Stimulated activated CD4-positive, alpha-beta T cell treated with anti-CD3 and anti-CD28 coated beads, TNF-alpha, amount 100 ng/mL, for 48 hours (primary cell): ENCODE measurements around the gene GHRL.

Experiments
- DNase-seq, 3 donors: peaks; one replicate each; pipeline ENCODE4 v3.0.0-alpha.2; 2020; ENCODE audit warnings: low read depth in 3 of 3

GHRL gene

DNA sequence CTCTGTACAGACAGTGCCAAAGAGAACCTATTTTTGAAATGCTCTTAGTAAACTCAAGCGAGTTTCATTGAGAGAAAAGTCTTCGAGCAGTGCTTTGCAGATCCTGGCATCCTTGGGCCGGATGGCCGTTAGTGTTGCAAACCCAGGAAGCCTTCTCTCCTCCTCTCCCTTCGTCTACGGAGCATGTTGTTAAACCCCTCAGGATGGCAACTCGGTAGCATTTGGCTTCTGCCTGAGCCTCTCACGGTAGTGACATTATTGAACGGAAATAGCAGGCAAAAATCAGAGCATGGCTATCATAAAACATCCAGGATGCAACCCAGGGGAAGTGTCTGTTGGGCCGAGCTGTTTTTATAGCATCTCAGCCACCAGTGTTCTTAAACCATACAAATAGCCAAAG lies 34.8 kb upstream of the GHRL start:
- no peak for DNase-seq

DNA sequence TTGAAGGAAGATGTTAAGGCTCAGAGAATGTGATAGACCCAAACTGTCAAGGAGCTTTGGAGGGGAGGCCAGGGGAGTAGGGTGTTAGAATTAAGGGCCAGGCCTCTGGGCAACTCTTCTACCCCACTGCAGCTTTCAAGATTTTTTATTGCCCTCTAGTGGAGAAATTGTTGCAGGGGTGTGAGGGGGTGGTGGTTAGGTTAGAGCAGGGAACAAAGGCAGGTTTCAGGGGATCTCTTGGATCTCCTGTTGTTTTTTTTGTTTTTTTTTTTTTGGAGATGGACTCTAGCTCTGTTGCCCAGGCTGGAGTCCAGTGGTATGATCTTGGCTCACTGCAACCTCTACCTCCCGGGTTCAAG lies 29.6 kb upstream of the GHRL start:
- no peak for DNase-seq

DNA sequence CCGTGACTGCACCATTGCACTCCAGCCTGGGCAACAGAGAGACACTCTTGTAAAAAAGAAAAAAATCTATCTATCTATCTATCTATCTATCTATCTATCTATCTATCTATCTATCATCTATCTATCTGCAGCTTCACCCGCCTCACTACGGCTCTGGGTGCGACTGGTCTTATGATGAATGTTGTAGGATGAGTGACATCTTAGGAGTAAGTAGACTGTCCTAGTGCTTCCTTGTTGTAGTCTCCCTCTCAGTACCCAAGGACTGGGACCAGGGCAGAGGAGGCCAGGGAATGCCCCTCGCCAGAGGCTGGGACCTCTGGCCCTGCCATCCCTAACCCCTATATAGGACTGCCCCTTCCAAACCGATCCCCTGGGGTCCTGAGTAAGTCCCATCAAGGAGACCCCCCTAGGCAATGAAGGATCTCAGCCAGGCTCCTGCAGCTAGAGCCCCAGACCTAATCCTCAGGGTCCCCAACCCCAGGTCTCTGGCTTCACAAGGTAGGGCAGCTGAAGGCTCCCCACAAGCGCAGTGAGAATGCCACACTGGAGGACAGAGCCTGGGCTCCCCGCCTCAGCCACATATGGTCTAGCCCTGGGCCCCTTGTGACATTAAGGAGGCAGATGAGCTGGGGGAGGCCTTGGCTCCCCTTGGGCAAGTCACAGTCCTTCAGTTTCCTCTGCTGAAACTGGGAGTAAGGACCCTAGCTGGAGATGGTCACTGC lies 29.0 kb upstream of the GHRL start:
- no peak for DNase-seq

DNA sequence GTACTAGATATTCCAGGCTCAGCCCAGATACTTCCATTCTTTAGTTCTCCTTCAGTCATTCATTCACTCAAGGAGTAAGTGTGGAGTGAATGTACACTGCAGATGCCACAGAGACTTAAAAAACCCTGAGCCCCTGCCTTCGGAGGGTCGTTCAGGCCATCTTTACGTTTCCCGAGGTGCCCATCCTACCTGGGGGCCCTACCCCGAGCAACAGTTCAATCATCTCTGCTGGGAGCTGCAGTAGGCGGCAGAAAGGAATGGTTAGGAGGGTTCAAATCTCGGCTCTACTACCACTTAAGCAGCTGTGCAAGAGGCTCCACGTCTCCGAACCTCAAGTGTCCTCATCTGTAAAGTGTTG lies 27.6 kb upstream of the GHRL start:
- no peak for DNase-seq

DNA sequence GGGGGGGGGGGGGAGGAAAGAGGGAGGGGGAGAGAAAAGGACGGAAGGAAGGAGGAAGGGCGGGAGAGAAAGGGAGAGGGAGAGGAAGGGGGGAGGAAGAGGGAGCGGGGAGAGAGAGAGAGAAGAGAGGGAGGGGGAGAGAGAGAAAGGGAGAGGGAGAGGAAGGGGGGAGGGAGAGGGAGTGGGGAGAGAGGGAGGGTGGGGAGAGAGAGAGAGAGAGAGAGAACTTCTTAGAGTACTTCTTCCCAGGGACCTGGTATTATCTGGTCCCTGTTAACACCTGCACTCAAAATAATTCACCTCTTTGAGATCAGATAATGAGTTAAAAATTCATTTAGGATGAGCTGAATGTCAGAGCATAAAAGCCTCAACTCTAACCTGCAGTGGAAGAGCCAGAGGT lies 27.1 kb upstream of the GHRL start:
- no peak for DNase-seq

DNA sequence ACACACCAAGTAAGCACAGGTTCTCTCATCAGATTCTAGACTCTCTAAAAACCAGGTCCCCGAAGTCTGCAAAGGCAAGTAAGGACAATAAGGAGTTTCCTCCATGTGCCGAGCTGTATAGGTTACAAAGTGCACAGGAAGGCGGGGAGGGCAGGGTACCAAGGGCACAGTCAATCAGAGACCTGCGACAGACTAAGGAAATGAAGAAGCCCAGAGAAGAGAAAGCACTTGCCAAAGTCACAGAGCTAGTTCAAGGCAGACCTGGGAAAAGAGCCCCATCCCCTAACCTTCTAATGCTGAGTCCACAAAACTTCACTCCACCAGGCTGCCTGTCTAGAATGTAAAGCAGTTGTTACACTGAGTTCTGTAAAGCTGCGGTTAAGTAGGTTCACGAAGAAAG lies 26.5 kb upstream of the GHRL start:
- DNase-seq = no peak

DNA sequence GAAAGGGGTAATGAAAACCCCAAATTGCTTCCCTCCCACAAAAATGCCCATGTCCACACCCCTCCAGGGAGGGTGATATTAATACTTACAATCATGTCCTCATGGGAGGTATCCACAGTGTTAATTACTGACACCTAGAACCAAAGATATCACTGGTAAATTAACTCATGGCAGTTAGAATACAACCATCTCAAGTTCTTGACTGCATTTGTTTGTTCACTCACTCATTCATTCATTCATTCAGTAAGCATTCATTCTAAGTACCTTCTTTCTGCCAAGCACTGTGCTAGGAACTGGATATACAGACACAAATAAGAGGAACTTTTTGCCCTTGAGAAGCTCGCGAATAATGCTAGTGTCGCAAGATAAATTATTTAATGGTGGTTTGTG lies 25.2 kb upstream of the GHRL start:
- DNase-seq = no peak

DNA sequence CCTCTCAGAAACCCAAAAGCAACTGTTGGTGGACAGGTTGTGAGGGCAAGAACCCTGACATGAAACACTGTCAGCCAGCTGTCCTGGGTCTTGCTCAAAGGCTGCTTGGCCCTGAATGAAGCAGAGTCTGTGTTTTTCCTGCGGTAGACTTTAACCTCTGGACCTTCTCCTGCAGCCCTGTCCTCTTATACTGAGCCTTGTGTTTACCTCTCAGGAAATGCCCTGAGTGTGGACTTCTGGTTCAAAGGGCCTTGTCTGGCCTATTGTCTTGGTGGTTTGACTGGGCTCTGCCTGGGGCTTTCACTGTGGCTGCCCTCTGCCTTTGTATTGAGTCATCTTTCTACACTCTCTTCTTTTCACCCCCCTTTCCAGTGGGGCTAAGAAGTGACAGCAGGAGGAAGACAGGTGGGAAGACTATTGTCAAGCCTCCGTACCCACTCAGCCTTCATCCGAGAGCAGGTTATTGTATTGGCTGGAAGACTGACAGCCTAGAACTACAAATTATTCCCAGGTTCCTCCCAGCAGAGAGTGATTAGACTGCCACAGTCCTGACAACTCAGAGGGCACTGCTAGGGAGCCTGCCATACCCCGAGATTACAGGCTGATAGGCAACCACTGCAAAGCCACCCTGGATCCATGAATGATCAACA lies 24.7 kb upstream of the GHRL start:
- no peak for DNase-seq

DNA sequence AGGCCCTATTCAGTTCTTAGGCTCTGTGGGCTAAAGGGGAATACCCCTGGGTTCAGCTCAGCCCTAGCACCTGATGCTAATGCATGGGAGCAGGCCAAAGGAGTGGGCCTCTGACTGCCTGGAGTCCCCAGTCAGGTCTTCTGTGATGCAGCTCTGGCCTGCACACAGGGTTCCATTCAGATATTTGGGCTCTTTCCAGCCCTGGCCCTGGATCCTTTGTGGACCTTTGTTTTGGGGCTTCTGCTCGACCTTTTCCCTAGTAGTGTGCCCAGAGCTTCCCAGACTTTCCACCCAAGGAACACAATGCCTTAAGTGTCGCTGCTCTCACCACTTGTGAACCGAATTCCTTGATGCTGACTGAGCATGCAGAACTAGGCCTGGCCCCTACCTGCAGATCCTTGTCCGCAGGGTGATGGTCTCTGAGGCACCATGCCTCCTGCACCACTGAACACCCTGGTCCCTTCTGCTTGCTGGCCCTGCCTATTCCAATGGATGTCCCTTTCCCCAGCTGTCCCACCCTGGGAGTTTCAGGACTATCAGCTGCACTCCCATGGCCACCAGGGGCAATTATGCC lies 23.1 kb upstream of the GHRL start:
- DNase-seq = no peak

DNA sequence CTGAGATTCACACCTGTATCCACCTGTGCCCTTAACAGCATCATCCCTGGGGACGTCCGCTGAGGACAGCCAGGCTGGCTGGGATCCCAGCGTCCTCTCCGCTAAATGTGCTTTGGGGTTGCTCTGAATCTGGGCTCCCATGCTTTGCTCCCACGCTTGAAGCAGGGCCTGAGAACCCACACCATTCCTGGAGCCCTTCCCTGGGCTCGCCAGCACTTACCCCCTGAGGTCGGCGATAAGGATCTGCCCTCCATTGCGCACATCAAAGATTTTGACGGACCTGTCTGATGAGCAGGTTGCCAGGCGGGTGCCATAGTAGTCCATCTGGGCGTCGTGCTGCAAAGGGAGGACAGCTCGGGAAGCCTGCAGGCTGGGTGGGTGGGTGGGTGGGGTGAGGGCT lies 22.4 kb upstream of the GHRL start:
- no peak for DNase-seq

DNA sequence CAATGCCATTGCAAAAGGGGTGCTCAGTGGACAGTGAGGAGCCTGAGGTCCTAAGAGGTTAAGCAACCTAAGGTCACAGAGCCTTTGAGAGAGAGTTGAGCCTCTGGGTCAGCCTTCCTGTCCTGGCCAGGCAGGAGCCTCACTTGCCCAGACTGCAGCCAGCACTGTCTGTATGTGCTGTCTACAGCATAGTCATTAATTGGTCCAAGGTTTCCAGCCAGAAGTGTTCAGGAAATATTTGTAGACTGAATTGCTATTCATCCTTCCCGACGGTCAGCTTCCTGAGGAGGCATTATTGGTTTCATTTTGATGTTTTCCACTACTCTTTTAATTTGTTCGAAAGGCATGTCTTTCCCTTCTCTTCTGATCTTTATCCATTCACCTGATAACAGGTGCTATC lies 20.1 kb upstream of the GHRL start:
- DNase-seq = no peak

DNA sequence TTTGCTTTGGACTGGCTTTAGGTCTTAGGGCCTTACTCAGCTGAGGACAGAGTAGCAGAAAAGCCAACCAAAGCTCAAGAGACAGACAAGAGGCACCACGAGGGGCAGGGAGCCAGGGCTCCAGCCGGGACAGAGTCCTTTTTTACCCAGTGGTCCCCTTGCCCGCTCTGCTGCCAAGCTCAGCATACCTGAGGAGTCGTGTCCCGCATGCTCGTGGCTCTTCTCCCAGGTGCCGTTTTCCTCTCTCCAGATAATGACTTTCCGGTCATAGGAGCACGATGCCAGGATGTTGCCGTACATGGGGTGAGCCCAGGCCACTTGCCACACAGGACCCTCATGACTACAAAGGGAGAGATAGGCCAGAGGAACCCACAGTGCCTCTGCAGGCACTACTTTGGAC lies 19.6 kb upstream of the GHRL start:
- no peak for DNase-seq

DNA sequence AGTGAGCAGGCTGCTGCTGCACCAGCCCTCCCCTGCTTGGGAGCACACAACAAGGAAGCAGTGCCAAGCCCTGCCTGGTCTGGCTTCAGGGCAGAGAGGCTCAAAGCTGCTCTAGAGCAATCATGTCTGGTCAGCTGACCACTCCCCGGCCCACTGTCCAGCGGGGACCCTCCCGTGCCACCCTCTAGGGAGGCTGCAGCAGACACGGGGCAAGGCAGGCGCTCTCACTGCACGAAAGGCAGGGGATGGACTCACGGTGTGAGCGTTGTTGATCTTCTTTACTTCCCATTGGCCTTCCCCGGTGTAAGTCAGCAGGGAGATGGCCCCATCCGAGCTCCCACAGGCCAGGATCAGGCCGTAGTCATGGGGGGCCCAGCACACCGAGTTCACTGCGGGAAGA lies 19.0 kb upstream of the GHRL start:
- DNase-seq = no peak

DNA sequence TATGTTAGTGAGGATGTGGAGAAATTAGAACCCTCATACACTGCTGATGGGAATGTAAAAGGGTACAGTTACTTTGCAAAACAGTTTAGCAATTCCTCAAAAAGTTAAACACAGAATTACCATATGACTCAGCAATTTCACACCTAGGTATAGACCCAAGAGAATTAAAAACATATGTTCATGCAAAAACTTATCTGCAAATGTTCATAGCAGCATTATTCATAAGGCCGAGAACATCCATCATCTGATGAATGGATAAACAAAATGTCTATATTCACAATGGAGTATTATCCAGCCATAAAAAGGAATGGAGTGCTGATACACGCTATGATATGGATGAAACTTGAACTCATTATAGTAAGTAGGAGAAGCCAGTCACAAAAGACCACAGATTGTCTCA lies 17.8 kb upstream of the GHRL start:
- no peak for DNase-seq

DNA sequence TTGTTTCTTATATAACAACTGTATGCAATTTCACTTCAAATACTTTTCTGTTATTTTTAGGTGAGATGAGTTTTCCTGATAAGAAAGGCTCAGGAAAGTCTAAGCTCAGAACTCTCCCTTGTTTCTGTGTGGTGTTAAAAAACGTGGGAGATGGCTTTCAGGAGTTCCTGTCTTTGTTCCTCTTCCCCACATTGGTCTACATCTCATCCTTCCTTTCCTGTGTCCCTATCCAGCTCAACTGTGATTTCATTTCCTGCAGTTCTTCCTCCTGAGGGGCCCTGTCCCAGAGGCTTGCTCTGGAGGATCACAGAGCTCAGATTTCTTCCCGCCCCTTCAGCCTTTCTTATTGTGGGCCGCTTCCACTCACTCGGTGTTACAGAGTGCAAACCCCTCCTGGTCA lies 17.0 kb upstream of the GHRL start:
- no peak for DNase-seq

DNA sequence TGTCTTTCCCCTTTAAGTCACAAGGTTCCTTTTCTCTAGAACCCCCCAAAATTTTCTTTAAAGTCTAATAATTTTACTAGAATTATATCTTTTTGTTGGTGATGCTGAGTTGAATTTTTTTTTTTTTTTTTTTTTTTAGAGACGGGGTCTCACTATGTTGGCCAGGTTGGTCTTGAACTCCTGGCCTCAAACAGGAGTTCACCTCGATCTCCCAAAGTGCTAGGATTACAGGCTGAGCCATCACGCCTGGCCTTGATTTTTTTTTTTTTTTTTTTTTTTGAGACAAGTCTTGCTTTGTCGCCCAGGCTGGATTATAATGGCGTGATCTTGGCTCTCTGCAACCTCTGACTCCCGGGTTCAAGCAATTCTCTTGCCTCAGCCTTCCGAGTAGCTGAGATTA lies 15.9 kb upstream of the GHRL start:
- DNase-seq = no peak

DNA sequence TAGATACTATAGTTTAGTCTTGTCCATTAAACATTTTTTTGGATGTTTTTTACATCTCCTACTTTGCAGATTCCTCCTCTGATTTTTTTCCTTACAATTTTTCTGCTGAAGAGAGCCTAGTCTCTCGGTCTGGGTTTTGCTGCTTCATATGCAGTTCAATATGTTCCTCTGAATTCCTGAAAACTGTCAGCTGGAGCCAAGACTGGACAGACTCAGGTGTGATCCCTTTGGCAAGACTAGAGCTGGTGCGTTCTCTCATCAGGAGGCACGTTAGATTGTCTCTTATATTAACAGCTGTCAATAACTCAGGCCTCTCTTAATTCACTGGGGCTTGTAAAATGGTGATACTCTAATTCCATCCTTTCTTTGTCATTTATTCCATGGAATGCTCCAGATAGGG lies 13.4 kb upstream of the GHRL start:
- no peak for DNase-seq

DNA sequence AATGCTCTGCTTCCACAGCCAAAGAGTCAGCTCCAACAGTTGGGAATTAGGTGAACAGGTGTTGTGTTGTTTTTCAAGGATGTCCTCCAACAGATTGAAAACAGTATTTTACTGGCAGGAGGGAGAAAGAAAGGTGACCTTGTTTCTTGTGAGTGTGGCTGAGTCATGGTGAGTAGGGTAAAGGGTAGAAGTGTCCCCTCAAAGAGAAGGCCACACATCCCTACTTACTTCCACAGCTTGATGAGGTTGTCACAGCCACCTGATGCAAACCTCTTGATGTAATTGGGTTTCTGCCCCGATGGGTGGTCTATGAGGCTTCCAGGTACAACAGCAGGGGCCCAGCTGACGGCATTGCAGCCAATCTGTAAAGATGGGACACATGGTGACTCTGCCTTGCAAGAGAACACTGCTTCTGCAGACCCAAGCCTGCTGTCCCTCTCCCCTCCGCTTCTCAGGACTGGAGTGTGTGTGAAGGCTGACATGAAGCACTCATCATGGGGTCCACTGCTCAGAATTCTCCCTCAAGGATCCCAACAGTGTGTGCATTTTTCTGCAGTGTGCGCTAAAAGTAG lies 12.7 kb upstream of the GHRL start:
- no peak for DNase-seq

DNA sequence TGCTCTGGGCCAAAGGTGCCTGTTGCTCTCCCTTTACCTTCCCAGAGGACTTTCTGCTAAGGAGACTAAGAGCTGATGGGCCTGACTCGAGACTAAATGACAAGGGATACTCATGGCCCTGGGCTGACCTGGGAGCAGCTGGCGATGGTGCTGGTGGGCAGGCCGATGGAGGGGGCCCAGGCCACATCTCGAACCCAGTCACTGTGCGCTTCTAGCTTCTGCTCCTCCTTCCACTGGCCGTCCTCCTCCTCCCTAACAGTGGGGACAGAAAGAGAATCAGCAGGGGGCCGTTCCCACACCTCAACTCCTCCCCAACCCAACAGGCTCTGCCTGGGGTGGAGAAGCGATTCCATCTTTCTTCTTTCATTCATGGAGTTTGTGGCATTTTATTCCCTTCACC lies 12.2 kb upstream of the GHRL start:
- DNase-seq = no peak

DNA sequence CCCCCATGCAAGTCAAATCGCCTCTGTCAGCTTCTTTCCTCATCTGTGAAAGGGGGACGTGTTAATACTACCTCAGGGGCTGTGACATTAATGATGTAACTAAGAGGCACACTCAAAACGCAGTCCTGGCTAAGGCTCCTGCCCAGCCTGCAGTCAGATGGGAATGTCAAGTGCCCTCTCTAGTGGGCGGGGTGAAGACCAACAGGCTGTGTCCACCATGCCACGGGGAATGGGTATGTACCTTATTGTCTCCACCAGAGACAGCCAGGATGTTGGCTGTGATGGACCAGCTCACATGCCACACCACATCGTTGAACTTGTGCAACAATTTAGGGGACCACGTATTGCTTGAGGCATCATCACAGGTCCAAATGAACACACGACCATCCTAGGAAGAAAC lies 11.0 kb upstream of the GHRL start:
- DNase-seq = no peak

DNA sequence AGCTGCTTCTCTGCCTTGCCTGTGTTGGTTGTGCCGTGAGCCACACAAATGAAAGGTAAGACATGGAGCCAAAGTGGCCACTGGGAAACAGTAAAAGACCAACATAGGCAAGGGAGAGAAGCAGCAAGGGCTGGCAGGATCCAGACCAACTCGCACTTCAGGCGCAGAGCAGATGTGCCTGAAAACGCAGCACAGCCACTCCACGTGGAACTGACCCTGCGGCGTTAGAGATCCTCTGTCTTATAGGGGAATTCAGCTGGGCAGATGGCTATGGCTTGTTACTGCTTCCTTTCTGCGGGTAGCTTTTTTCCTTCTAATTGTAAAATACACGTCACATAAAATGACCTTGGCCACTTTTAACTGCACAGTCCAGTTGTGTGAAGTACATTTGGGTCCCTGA lies 10.4 kb upstream of the GHRL start:
- no peak for DNase-seq

DNA sequence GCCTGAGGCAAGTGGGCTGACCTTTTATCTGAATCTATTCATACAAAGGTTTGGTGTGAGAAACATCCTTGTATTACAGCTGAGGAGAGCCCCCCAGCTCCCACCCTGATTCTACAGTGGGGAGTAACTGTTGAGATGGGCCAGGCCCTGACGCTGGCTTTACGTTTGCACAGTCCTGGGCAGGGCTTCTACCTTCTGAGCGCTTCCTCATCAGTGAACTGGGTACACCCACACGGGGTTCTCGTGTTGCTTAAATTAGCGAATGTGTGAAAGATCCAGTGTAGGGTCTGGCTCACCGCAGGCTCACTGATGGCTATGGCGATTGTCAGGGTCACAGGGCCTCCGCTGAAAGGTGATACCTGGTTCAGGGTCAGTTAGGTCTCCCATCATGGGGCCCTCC lies 7.3 kb upstream of the GHRL start:
- DNase-seq = no peak

DNA sequence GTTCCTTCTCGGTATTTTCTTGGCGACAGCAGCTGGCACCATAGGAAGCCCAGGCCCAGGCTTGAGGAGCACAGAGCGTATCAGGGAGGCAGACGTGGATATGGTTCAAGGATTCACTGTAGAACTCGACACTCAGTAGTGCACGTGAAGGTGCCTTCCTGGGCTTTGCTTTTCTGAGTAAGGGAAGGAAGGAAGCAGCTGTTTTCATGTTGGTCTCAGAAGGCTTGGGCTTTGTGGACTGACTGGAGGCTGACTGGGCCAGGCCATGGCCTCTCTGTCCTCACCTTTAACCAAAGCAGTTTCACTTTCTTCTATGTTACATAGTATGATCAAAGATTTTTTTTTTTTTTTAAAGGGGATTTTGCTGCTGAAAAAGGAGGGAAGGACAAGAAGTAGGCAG lies 6.9 kb upstream of the GHRL start:
- DNase-seq = no peak

DNA sequence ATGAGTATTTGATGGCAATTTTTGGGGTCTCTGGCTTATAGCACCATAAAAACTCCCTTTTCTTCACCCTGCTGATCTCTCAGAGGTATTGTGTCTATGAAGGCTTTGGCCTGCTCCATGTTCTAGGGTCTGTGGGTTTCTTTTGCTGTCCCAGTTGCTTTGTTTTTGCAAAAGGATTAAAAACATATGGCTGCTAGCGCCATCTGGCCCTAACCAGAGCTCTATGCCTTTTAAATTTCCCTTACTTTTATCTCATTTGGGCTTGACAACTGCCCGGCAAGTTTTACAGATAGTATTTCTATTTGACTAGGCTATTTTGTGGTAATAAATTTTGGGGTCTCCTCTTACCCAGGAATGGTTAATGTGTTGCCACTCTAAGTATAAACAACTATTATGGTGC lies 6.4 kb upstream of the GHRL start:
- no peak for DNase-seq
